Urinary bladder (tissue), 4 donors: ENCODE results near the gene SND1. TPM values are rescaled to one million over a fixed set of nuclear protein-coding genes. Genes with fewer than 3 reads are reported as not detected.

Source experiments
- DNase-seq: peaks from one replicate; pipeline ENCODE4 v3.0.0-alpha.2; 2015; ENCODE audit errors: extremely low spot score
- H3K27ac ChIP-seq: one replicate; pipeline ENCODE4 v1.5.1; 2013; ENCODE audit warnings: low read depth, mild to moderate bottlenecking, moderate library complexity
- H3K36me3 ChIP-seq: one replicate; pipeline ENCODE4 v1.6.1; 2013; ENCODE audit warnings: mild to moderate bottlenecking, moderate library complexity; ENCODE audit not compliant: insufficient read depth
- H3K4me1 ChIP-seq: one replicate; pipeline ENCODE4 v1.6.1; 2013; ENCODE audit warnings: mild to moderate bottlenecking, moderate library complexity; ENCODE audit not compliant: insufficient read depth
- H3K4me3 ChIP-seq: one replicate; pipeline ENCODE4 v1.5.1; 2013; ENCODE audit warnings: low read depth, low read length
- WGBS: extraction: QIAGEN DNeasy Blood & Tissue Kit; methylation state at CpG from one replicate; pipeline ENCODE4 v1.1.7; 2013; 5-methylcytosine and 5-hydroxymethylcytosine counted together
- polyA plus RNA-seq: library from polyadenylated mRNA; stranded (reverse); fragments of 200-250 nt; gene quantifications from one replicate; pipeline ENCODE4 v1.2.3, GENCODE V29; 2013
- total RNA-seq: library from RNA; depleted of rRNA; stranded (reverse); fragments of >200 nt; gene quantifications from one replicate; pipeline ENCODE4 v1.2.3, GENCODE V29; 2014
- donor health status: healthy with polysubstance abuse.
- donor health status: healthy.

The SND1 gene
- total and polyA plus RNA-seq, 2 donors: 89.8 to 102 TPM

- H3K36me3 ChIP-seq: no peaks in the 10 kb centered on the region
- no peak overlapping the region for H3K4me3 ChIP-seq
- DNase-seq: no peak
- WGBS: 87% methylated on average over 2 of the region's 2 CpGs
- H3K27ac ChIP-seq: no peak overlapping the region
- H3K4me1 ChIP-seq: no peaks in the 10 kb centered on the region
These were observed 390.0 kb downstream of the SND1 start for GRCh38 chr7:128042012-128042411.

GRCh38 chr7:128044064-128044463 is 392.1 kb downstream of the SND1 start:
- H3K27ac ChIP-seq: no peak overlapping the region
- H3K36me3 ChIP-seq: no peaks in the 10 kb centered on the region
- DNase-seq: no peak
- no peaks in the 10 kb centered on the region for H3K4me1 ChIP-seq
- 79% methylated on average over 5 of the region's 5 CpGs for WGBS
- H3K4me3 ChIP-seq: no peak overlapping the region

- DNase-seq: no peak
- 85% methylated on average over 1 of the region's 1 CpG for WGBS
- no peaks in the 10 kb centered on the region for H3K4me1 ChIP-seq
- H3K4me3 ChIP-seq: no peak overlapping the region
- H3K27ac ChIP-seq: no peak overlapping the region
- no peaks in the 10 kb centered on the region for H3K36me3 ChIP-seq
These were observed 393.2 kb downstream of the SND1 start for GRCh38 chr7:128045158-128045557.

GRCh38 chr7:128045766-128046165 is 393.8 kb downstream of the SND1 start:
- 96% methylated on average over 1 of the region's 1 CpG for WGBS
- no peak overlapping the region for H3K4me3 ChIP-seq
- no peaks in the 10 kb centered on the region for H3K36me3 ChIP-seq
- no peaks in the 10 kb centered on the region for H3K4me1 ChIP-seq
- no peak overlapping the region for H3K27ac ChIP-seq
- DNase-seq: no peak

- no peak for DNase-seq
- no peak overlapping the region for H3K27ac ChIP-seq
- 94% methylated on average over 9 of the region's 9 CpGs for WGBS
- peaks cover 1% of the 10 kb centered on the region for H3K4me1 ChIP-seq
- H3K4me3 ChIP-seq: no peak overlapping the region
- H3K36me3 ChIP-seq: no peaks in the 10 kb centered on the region
These were observed 400.4 kb downstream of the SND1 start for GRCh38 chr7:128052404-128052803.

- Histone ChIP-seq H3K27ac (no peak overlapping the region), H3K4me3 (no peak overlapping the region), H3K4me1 (peaks cover 1% of the 10 kb centered on the region), H3K36me3 (no peaks in the 10 kb centered on the region)
- no peak for DNase-seq
These were observed 401.0 kb downstream of the SND1 start for GRCh38 chr7:128053023-128053422.

- Histone ChIP-seq H3K4me3 (no peak overlapping the region), H3K36me3 (no peaks in the 10 kb centered on the region), H3K27ac (no peak overlapping the region), H3K4me1 (peaks cover 1% of the 10 kb centered on the region)
- DNase-seq: no peak
- WGBS: 92% methylated on average over 5 of the region's 5 CpGs
These were observed 402.0 kb downstream of the SND1 start for GRCh38 chr7:128053991-128054390.

GRCh38 chr7:128054511-128054910 is 402.5 kb downstream of the SND1 start:
- peaks cover 1% of the 10 kb centered on the region for H3K4me1 ChIP-seq
- no peaks in the 10 kb centered on the region for H3K36me3 ChIP-seq
- no peak for DNase-seq
- no peak overlapping the region for H3K27ac ChIP-seq
- no peak overlapping the region for H3K4me3 ChIP-seq
- WGBS: 90% methylated on average over 4 of the region's 4 CpGs

GRCh38 chr7:128055637-128056036 is 403.6 kb downstream of the SND1 start:
- no peaks in the 10 kb centered on the region for H3K36me3 ChIP-seq
- H3K4me3 ChIP-seq: no peak overlapping the region
- peaks cover 1% of the 10 kb centered on the region for H3K4me1 ChIP-seq
- no peak for DNase-seq
- WGBS: 82% methylated on average over 5 of the region's 5 CpGs
- H3K27ac ChIP-seq: no peak overlapping the region

- peaks cover 1% of the 10 kb centered on the region for H3K4me1 ChIP-seq
- no peak for DNase-seq
- no peak overlapping the region for H3K4me3 ChIP-seq
- no peak overlapping the region for H3K27ac ChIP-seq
- WGBS: 87% methylated on average over 8 of the region's 8 CpGs
- H3K36me3 ChIP-seq: no peaks in the 10 kb centered on the region
These were observed 404.9 kb downstream of the SND1 start for GRCh38 chr7:128056901-128057300.

GRCh38 chr7:128057909-128058308 is 405.9 kb downstream of the SND1 start:
- H3K27ac ChIP-seq: no peak overlapping the region
- peaks cover 1% of the 10 kb centered on the region for H3K4me1 ChIP-seq
- no peak for DNase-seq
- no peaks in the 10 kb centered on the region for H3K36me3 ChIP-seq
- H3K4me3 ChIP-seq: no peak overlapping the region
- 80% methylated on average over 1 of the region's 1 CpG for WGBS

- no peak for DNase-seq
- Histone ChIP-seq H3K36me3 (no peaks in the 10 kb centered on the region), H3K4me1 (no peaks in the 10 kb centered on the region), H3K27ac (no peak overlapping the region), H3K4me3 (no peak overlapping the region)
- 69% methylated on average over 7 of the region's 7 CpGs for WGBS
These were observed 407.4 kb downstream of the SND1 start for GRCh38 chr7:128059143-128059988.

- Histone ChIP-seq H3K4me3 (no peak overlapping the region), H3K4me1 (no peaks in the 10 kb centered on the region), H3K27ac (no peak overlapping the region), H3K36me3 (no peaks in the 10 kb centered on the region)
- DNase-seq: no peak
- WGBS: 86% methylated on average over 3 of the region's 3 CpGs
These were observed 408.0 kb downstream of the SND1 start for GRCh38 chr7:128060018-128060417.

- Histone ChIP-seq H3K27ac (no peak overlapping the region), H3K4me1 (no peaks in the 10 kb centered on the region), H3K36me3 (no peaks in the 10 kb centered on the region), H3K4me3 (no peak overlapping the region)
- DNase-seq: no peak
- 87% methylated on average over 8 of the region's 8 CpGs for WGBS
These were observed 411.1 kb downstream of the SND1 start for GRCh38 chr7:128063088-128063487.
